HG03442 (cell line): Measurements from ENCODE around the gene DOCK3.
"Not testable (repeated sequence)": the region's sequence is repeated elsewhere in the genome, so short reads cannot be mapped to it uniquely, and the experiment has no call there.

Experiments used
- ATAC-seq: cut with Tn5 transposase; IDR thresholded peaks from one replicate; pipeline ENCODE4 v1.9.1; 2021; ENCODE audit warnings: mild to moderate bottlenecking, moderate library complexity; ENCODE audit not compliant: unreplicated experiment

DOCK3 gene

GRCh38 chr3:50876947-50877346, 202.2 kb downstream of the DOCK3 start:
- no peak for ATAC-seq

- ATAC-seq = not testable (repeated sequence)
Observed at GRCh38 chr3:50882733-50883132, 208.0 kb downstream of the DOCK3 start.

- no peak for ATAC-seq
Observed at GRCh38 chr3:50883755-50884154, 209.0 kb downstream of the DOCK3 start.

- ATAC-seq = no peak
Observed at GRCh38 chr3:50885070-50885850, 210.5 kb downstream of the DOCK3 start.

GRCh38 chr3:50890688-50891344, 216.1 kb downstream of the DOCK3 start:
- no peak for ATAC-seq

- not testable (repeated sequence) for ATAC-seq
Observed at GRCh38 chr3:50901097-50901496, 226.4 kb downstream of the DOCK3 start.

- no peak for ATAC-seq
Observed at GRCh38 chr3:50912746-50913145, 238.0 kb downstream of the DOCK3 start.

GRCh38 chr3:50913260-50913659, 238.5 kb downstream of the DOCK3 start:
- ATAC-seq = no peak

- not testable (repeated sequence) for ATAC-seq
Observed at GRCh38 chr3:50922071-50922470, 247.3 kb downstream of the DOCK3 start.

- no peak for ATAC-seq
Observed at GRCh38 chr3:50923955-50924354, 249.2 kb downstream of the DOCK3 start.

- no peak for ATAC-seq
Observed at GRCh38 chr3:50924638-50925037, 249.9 kb downstream of the DOCK3 start.

GRCh38 chr3:50926868-50927267, 252.1 kb downstream of the DOCK3 start:
- no peak for ATAC-seq

- no peak for ATAC-seq
Observed at GRCh38 chr3:50930371-50931208, 255.9 kb downstream of the DOCK3 start.

- ATAC-seq = not testable (repeated sequence)
Observed at GRCh38 chr3:50932918-50933317, 258.2 kb downstream of the DOCK3 start.

- no peak for ATAC-seq
Observed at GRCh38 chr3:50936389-50936788, 261.7 kb downstream of the DOCK3 start.

GRCh38 chr3:50947419-50947818, 272.7 kb downstream of the DOCK3 start:
- ATAC-seq = no peak

GRCh38 chr3:50950591-50950990, 275.9 kb downstream of the DOCK3 start:
- no peak for ATAC-seq

- no peak for ATAC-seq
Observed at GRCh38 chr3:50953825-50954414, 279.2 kb downstream of the DOCK3 start.

GRCh38 chr3:50961386-50961785, 286.7 kb downstream of the DOCK3 start:
- ATAC-seq = no peak

GRCh38 chr3:50971487-50971924, 296.8 kb downstream of the DOCK3 start:
- peak; percentile 81 for ATAC-seq

GRCh38 chr3:50972029-50972428, 297.3 kb downstream of the DOCK3 start:
- ATAC-seq = no peak
